GM21786 (cell line): ENCODE data around the gene SDCCAG8.
"Not testable (repeated sequence)": the region's sequence is repeated elsewhere in the genome, so short reads cannot be mapped to it uniquely, and the experiment has no call there.

ENCODE experiments used
- ATAC-seq: cut with Tn5 transposase; IDR thresholded peaks from one replicate; pipeline ENCODE4 v1.9.1; 2021; ENCODE audit not compliant: unreplicated experiment

The SDCCAG8 gene

DNA sequence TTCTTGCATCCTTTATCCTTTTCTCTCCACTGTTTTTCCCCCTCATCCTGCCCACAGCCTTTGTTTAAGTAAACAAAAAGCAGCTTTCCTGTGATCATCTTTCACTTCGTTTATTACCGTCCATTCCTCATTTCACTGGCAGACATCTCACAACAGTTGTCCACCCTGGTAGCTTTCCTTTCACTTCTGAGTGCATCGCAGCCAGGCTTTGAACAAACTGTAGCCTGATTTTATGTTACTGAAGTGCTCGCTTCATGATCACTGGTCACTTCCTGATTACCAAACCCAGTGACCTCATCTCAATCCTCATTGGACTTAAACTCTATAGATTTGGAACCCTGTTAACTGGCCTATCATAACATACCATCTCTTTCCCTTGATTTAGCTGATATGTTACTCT, 67.7 kb downstream of the SDCCAG8 start:
- no peak for ATAC-seq

DNA sequence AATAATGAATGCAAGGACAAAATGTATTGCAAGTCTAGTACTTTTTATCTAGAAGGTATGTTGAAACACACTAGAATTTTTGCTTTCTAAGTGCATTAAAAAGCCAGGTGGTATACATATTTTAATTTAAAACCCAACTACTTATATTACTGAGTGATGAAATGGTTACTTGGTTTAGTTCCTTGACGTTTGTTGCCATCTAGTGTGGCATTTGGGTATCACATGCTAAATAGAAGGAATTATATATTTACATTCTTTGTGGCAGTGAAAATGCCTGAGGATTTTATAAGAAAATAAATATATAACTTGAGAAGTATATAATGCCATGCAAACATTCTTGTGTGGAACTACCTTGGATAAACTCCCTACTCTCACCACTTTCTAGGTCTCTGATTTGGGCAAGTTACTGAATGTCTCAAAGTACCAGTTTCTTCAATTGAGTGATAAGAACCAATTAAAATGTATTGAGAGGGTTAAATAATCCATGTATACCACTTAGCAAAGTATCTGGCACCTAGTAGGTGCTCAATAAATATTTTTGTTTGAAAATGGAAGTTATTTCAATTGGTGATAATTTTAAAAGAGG, 69.6 kb downstream of the SDCCAG8 start:
- peak; percentile 73 for ATAC-seq

GRCh38 chr1:243332440-243332839, 76.6 kb downstream of the SDCCAG8 start:
- ATAC-seq, result no peak

DNA sequence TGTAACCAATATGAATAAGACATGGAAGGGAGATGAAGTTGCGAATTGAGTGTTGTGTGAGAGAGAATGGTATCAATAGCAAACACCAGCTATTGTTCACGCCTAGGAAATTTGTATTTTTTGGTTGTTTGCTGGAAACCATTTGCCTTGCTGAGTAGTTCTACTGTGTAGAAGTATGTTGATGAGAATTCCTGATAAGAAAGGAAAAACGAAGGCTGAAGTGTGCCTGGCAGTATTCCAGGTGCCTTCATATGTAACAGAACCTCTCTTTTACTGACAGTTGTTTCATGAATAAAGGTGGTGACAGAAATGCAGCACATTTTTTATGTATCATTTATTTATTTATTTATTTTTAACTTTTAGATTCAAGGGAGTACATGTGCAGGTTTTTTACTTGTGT, 79.5 kb downstream of the SDCCAG8 start:
- no peak for ATAC-seq

- ATAC-seq, result no peak
These were observed 80.3 kb downstream of the SDCCAG8 start for GRCh38 chr1:243336163-243336562.

DNA sequence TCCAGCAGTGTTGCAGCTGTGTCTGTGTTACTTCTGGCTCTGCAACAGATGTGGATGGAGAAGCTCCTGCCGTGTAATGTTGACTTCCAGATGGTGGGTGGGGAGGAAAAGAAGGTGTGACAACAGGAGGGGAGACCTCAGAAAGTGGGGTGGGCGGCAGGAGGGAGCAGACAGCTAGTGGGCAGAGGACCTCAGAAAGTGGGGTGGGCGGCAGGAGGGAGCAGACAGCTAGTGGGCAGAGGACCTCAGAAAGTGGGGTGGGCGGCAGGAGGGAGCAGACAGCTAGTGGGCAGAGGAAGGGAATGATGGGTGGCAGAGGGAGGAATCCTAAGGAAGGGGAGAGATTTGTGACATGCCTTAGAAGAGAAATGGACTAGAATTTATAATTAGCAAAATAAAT, 83.0 kb downstream of the SDCCAG8 start:
- not testable (repeated sequence) for ATAC-seq

DNA sequence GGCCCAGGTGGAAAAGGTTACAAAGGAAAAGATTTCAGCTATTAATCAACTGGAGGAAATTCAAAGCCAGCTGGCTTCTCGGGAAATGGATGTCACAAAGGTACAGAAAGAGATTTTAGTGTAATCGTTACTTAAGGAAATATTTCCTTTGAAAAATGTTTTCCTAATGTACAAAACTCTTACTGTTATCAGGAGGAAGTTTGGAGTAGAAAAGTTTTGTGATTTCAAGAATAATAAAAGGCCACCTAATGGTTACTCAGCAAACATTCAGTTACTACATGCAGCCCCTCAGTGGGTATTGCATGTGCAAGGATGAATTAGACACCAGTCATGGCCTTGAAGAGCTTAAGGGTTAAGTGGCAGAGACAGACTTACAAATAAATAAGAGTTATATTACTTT, 85.2 kb downstream of the SDCCAG8 start:
- ATAC-seq, result no peak

GRCh38 chr1:243343970-243344937, 88.4 kb downstream of the SDCCAG8 start:
- ATAC-seq, result peak; percentile 68

DNA sequence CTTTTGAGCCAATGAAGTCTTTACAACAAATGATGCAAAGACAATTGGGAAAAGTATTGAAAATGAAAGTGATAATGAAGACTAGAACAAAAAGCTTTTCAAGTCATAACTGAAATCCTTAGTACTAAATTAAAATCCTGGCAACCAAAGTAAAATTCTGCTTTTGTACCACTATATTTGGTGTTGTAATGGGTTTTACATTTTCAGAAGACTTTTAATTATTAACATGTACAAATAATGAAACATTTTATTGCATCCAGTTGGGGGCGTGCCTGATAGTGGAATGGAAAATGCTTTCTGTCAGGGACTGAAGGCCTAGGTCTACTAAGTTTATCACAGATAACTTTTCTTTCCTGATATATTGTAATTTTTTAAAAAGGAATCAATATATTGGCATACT, 89.4 kb downstream of the SDCCAG8 start:
- peak; percentile 53 for ATAC-seq

DNA sequence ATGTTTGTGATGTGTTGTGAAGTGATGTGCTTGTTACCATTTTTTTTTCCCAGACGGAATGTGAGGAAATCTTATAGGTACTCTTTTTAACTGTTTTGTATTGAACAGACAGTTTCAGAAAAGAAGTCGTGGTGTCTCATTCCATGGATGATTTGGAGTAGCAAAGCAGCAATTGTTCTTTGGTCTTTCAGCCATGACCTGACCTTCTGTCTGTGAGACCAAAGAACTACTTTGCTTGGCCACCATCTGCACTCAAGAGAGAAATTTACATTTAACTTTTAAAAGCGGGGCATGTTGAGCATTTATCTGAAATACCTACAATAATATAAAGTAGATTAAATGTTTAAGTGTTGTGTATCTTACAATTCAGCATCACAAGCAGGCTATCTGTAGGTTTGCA, 90.2 kb downstream of the SDCCAG8 start:
- no peak for ATAC-seq

GRCh38 chr1:243346468-243346867, 90.6 kb downstream of the SDCCAG8 start:
- ATAC-seq, result no peak

- ATAC-seq, result no peak
These were observed 92.5 kb downstream of the SDCCAG8 start for GRCh38 chr1:243348331-243348730.

GRCh38 chr1:243349128-243349527, 93.3 kb downstream of the SDCCAG8 start:
- no peak for ATAC-seq

- no peak for ATAC-seq
These were observed 95.5 kb downstream of the SDCCAG8 start for GRCh38 chr1:243351337-243351736.

GRCh38 chr1:243354511-243355153, 98.8 kb downstream of the SDCCAG8 start:
- peak; percentile 71 for ATAC-seq

DNA sequence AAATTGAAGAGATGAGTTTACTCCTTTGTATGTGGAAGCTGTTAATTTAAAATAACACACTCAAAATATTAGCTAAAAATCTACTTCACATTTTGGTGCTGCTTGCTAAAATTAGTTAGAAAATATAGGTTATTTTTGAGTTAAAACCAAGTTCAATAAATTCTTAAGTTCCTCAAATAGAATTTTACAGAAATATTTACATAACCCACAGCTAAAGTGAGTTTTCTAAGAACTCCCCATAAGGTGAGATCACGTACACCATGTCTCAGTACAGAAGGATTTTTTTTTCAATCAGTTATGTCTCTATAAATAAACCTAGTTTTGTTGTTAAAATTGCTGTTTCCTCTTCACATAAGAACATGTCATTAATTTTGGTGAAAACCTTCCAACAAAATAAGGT, 108.0 kb downstream of the SDCCAG8 start:
- no peak for ATAC-seq

- no peak for ATAC-seq
These were observed 108.5 kb downstream of the SDCCAG8 start for GRCh38 chr1:243364330-243364729.

DNA sequence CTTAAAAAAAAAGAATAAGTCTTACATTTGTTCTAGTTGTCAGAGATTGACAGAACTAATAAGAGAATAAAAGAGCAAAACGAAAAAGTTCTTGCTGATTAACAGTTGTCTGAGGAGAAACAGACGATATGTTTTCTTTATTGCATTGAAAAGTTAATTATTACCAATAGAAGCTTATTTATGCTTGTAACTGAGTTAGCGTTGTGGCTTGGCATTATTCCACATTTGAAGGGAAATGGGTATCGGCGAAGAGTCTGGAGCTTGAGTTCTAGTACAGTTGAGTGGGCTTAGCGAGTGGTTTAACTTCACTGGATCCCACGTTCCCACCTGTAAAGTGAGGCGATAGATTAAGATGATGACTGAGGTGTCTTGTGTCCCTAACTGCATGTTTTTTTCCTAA, 109.0 kb downstream of the SDCCAG8 start:
- ATAC-seq, result no peak

GRCh38 chr1:243367314-243367713, 111.5 kb downstream of the SDCCAG8 start:
- no peak for ATAC-seq

GRCh38 chr1:243374412-243374811, 118.6 kb downstream of the SDCCAG8 start:
- no peak for ATAC-seq

- ATAC-seq, result no peak
These were observed 119.8 kb downstream of the SDCCAG8 start for GRCh38 chr1:243375596-243375995.

DNA sequence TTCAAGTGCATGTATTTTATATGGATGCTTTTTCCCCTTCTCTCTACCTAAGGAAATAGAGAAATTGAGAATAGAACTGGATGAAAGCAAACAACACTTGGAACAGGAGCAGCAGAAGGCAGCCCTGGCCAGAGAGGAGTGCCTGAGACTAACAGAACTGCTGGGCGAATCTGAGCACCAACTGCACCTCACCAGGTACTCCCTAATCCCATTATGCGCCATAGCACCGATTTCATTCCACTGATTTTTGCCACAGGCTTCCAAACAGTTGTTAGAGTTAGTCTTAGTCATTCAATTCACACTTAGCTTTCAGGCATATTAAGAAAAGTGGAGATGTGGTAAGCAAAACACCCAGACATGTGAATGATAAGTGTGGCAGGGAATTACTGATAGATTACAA, 122.8 kb downstream of the SDCCAG8 start:
- no peak for ATAC-seq
